Measurements from ENCODE around the gene MSRB1.

GRCh38 chr16:1982013-1982433 lies 39.0 kb upstream of the MSRB1 start:
- TF ChIP-seq CTCF (IDR thresholded peaks at IDR 0.05; ENCODE audit: low read depth, low read length, poor library complexity, severe bottlenecking): no peak
- TF ChIP-seq EZH2phosphoT487 (IDR thresholded peaks at IDR 0.05; ENCODE audit: borderline replicate concordance, low read length): no peak

All from DOHH2 (cell line).